GM21360 (cell line): Measurements from ENCODE around the gene ADAM33.

Experiments used
- ATAC-seq: cut with Tn5 transposase; IDR thresholded peaks from one replicate; pipeline ENCODE4 v1.9.1; 2021; ENCODE audit warnings: mild to moderate bottlenecking, moderate library complexity; ENCODE audit not compliant: unreplicated experiment

Gene ADAM33

GRCh38 chr20:3647473-3647872, 34.3 kb downstream of the ADAM33 start:
- ATAC-seq: no peak

- ATAC-seq: no peak
Measured at GRCh38 chr20:3646651-3647050, 35.2 kb downstream of the ADAM33 start.

- ATAC-seq: no peak
Measured at GRCh38 chr20:3646067-3646440, 35.8 kb downstream of the ADAM33 start.

- ATAC-seq: no peak
Measured at GRCh38 chr20:3645309-3646066, 36.3 kb downstream of the ADAM33 start.

- no peak for ATAC-seq
Measured at GRCh38 chr20:3640259-3640658, 41.6 kb downstream of the ADAM33 start.

- no peak for ATAC-seq
Measured at GRCh38 chr20:3635346-3635745, 46.5 kb downstream of the ADAM33 start.

GRCh38 chr20:3633913-3634478, 47.8 kb downstream of the ADAM33 start:
- ATAC-seq: no peak

- no peak for ATAC-seq
Measured at GRCh38 chr20:3632311-3633004, 49.4 kb downstream of the ADAM33 start.

GRCh38 chr20:3631534-3631933, 50.3 kb downstream of the ADAM33 start:
- ATAC-seq: no peak

- ATAC-seq: no peak
Measured at GRCh38 chr20:3630429-3630828, 51.4 kb downstream of the ADAM33 start.

GRCh38 chr20:3629893-3630292, 51.9 kb downstream of the ADAM33 start:
- no peak for ATAC-seq

- no peak for ATAC-seq
Measured at GRCh38 chr20:3628502-3629314, 53.1 kb downstream of the ADAM33 start.

GRCh38 chr20:3627476-3627875, 54.3 kb downstream of the ADAM33 start:
- no peak for ATAC-seq

- no peak for ATAC-seq
Measured at GRCh38 chr20:3622406-3622805, 59.4 kb downstream of the ADAM33 start.

- ATAC-seq: no peak
Measured at GRCh38 chr20:3621111-3621510, 60.7 kb downstream of the ADAM33 start.
